Fibroblast of lung (primary cell): ENCODE measurements around the gene RHOB. TPM values are rescaled to one million over a fixed set of nuclear protein-coding genes. Genes with fewer than 3 reads are reported as not detected.
A peak's percentile ranks its signal among the peaks of the same experiment; 100 is the strongest.

Source experiments
- DNase-seq, 2 donors: peaks; one replicate each; pipeline versions ENCODE4 v3.0.0 to v3.0.0-alpha.2; 2010; ENCODE audit warnings: low read depth in 2 of 2
- H2AFZ ChIP-seq: 2 replicates; pipeline ENCODE4 v1.5.1; 2012; ENCODE audit warnings: low read length, control low read depth, inconsistent platforms
- H3K27ac ChIP-seq: 2 replicates; pipeline ENCODE4 v1.5.1; 2011; ENCODE audit warnings: low read length, control low read depth; ENCODE audit not compliant: insufficient read depth
- H3K27me3 ChIP-seq: 2 replicates; pipeline ENCODE4 v1.5.1; 2011; ENCODE audit warnings: mild to moderate bottlenecking, low read length; ENCODE audit not compliant: control insufficient read depth, insufficient read depth
- H3K36me3 ChIP-seq: 2 replicates; pipeline ENCODE4 v1.5.1; 2011; ENCODE audit warnings: low read length; ENCODE audit not compliant: control insufficient read depth, insufficient read depth
- H3K4me1 ChIP-seq: 2 replicates; pipeline ENCODE4 v1.5.1; 2011; ENCODE audit warnings: low read length; ENCODE audit not compliant: control insufficient read depth, insufficient read depth; ENCODE audit errors: extremely low read depth
- H3K4me2 ChIP-seq: 2 replicates; pipeline ENCODE4 v1.5.1; 2011; ENCODE audit warnings: low read length, control low read depth; ENCODE audit not compliant: insufficient read depth; ENCODE audit errors: extremely low read depth
- H3K4me3 ChIP-seq, 4 experiments: fragments of 200-600 bp in 1 of 4; sonication (generic) in 1 of 4; replicated peaks in 1 of 4; 2 replicates each; pipeline ENCODE4 v1.5.1; 2011 to 2016; ENCODE audit warnings: low read length in 4 of 4, low read depth in 3 of 4, mild to moderate bottlenecking in 3 of 4, control low read depth in 2 of 4, inconsistent platforms in 1 of 4, mixed read lengths in 1 of 4; ENCODE audit not compliant: insufficient read depth in 1 of 4; ENCODE audit errors: control extremely low read depth in 1 of 4
- H3K79me2 ChIP-seq: 2 replicates; pipeline ENCODE4 v1.5.1; 2012; ENCODE audit warnings: mild to moderate bottlenecking, low read length, inconsistent platforms; ENCODE audit not compliant: control insufficient read depth, insufficient read depth
- H3K9ac ChIP-seq: 2 replicates; pipeline ENCODE4 v1.5.1; 2011; ENCODE audit warnings: mild to moderate bottlenecking, low read length, control low read depth; ENCODE audit not compliant: insufficient read depth
- H3K9me3 ChIP-seq: 2 replicates; pipeline ENCODE4 v1.5.1; 2012; ENCODE audit warnings: low read depth, low read length; ENCODE audit not compliant: control insufficient read depth, insufficient read depth
- H4K20me1 ChIP-seq: 2 replicates; pipeline ENCODE4 v1.5.1; 2011; ENCODE audit warnings: low read length; ENCODE audit not compliant: control insufficient read depth, insufficient read depth; ENCODE audit errors: extremely low read depth
- EZH2 ChIP-seq: IDR thresholded peaks from 2 replicates; pipeline ENCODE4 v1.5.1; 2012; ENCODE audit warnings: low read length, control low read depth, mild to moderate bottlenecking; ENCODE audit errors: missing control alignments
- polyA plus RNA-seq, 2 donors: library from polyadenylated mRNA; depleted of rRNA in 1 of 2; stranded (reverse) in 1 of 2; unstranded in 1 of 2; fragments of >200 nt; gene quantifications; 2 replicates each; pipeline ENCODE4 v1.2.1, GENCODE V29; 2011 to 2012; ENCODE audit warnings: missing spikeins in 1 of 2
- total RNA-seq: library from RNA; depleted of rRNA; stranded (reverse); fragments of >200 nt; gene quantifications from 2 replicates; pipeline ENCODE4 v1.2.1, GENCODE V29; 2014
- TF ChIP-seq, protein P1 (sequence below), 2 donors: IDR thresholded peaks in 1 of 2; conservative IDR thresholded peaks in 1 of 2; 1 replicate in 1 of 2; 2 replicates in 1 of 2; pipeline ENCODE4 v1.5.1; 2011 to 2012; ENCODE audit warnings: low read length in 2 of 2, control low read depth in 1 of 2, inconsistent platforms in 1 of 2, low read depth in 1 of 2, mild to moderate bottlenecking in 1 of 2

Gene RHOB
- total and polyA plus RNA-seq, 2 donors (not counting 1 experiment from before 2014, with no cell fraction given): 113 to 171 TPM

DNA sequence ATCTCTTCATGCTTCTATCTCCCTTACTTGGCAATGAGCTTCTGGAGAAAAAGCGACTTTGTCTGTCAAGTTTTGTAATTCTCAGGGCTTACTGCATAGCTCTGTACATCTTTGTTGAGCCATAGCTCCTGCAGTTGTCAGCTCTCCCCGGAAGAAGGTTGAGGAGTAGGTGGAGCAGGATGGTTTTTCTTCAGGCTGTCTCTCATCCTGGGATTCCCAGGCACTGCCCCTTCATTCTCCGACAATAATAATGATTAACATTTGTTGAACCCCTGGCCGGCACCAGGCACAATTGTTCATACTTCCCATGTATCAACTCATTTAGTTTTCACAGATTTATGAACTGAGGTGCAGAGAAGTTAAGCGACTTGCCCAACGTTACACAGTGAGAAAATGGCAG lies 23.5 kb upstream of the RHOB start:
- no peaks in the 10 kb centered on the region for H3K9me3 ChIP-seq
- no peaks in the 10 kb centered on the region for H3K36me3 ChIP-seq
- no peak overlapping the region for H3K27ac ChIP-seq
- no peaks in the 10 kb centered on the region for H4K20me1 ChIP-seq
- H3K9ac ChIP-seq: no peak overlapping the region
- H3K4me1 ChIP-seq: peaks cover 55% of the 10 kb centered on the region
- H2AFZ ChIP-seq: no peak overlapping the region
- DNase-seq: no peak
- TF ChIP-seq, protein P1, sequence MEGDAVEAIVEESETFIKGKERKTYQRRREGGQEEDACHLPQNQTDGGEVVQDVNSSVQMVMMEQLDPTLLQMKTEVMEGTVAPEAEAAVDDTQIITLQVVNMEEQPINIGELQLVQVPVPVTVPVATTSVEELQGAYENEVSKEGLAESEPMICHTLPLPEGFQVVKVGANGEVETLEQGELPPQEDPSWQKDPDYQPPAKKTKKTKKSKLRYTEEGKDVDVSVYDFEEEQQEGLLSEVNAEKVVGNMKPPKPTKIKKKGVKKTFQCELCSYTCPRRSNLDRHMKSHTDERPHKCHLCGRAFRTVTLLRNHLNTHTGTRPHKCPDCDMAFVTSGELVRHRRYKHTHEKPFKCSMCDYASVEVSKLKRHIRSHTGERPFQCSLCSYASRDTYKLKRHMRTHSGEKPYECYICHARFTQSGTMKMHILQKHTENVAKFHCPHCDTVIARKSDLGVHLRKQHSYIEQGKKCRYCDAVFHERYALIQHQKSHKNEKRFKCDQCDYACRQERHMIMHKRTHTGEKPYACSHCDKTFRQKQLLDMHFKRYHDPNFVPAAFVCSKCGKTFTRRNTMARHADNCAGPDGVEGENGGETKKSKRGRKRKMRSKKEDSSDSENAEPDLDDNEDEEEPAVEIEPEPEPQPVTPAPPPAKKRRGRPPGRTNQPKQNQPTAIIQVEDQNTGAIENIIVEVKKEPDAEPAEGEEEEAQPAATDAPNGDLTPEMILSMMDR (conservative IDR thresholded peaks at IDR 0.05 in 1 of 2, IDR thresholded peaks at IDR 0.05 in 1 of 2; ENCODE audit: low read depth in 1 of 2, low read length in 2 of 2): no peak
- TF ChIP-seq EZH2: no peak
- H3K27me3 ChIP-seq: no peaks in the 10 kb centered on the region
- H3K79me2 ChIP-seq: no peaks in the 10 kb centered on the region
- no peak overlapping the region for H3K4me2 ChIP-seq
- H3K4me3 ChIP-seq: no peak overlapping the region

DNA sequence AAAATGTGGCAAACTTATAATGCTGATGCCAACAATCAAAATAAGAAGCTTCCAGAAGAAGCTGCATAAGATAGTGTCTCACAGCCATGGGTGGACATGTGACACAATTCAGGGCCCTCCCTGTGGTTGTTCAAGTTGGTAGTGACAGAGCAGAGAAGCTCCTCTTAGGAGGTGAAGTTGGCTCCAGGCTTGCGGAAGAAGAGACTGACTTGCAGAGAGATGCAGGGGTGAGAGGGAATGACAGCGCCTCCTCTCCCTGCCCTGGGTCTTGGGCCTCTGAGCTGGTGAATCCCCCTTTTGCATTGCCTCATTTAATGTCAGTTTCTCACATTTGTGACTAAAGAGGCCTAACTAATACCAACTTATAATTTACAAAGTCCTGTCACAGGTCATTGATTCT lies 23.0 kb upstream of the RHOB start:
- H3K79me2 ChIP-seq: no peaks in the 10 kb centered on the region
- H3K4me1 ChIP-seq: peaks cover 52% of the 10 kb centered on the region
- no peak for TF ChIP-seq EZH2
- TF ChIP-seq, protein P1 (conservative IDR thresholded peaks at IDR 0.05 in 1 of 2, IDR thresholded peaks at IDR 0.05 in 1 of 2; ENCODE audit: low read depth in 1 of 2, low read length in 2 of 2): no peak
- no peaks in the 10 kb centered on the region for H3K9me3 ChIP-seq
- no peak overlapping the region for H3K9ac ChIP-seq
- H3K27ac ChIP-seq: no peak overlapping the region
- H2AFZ ChIP-seq: no peak overlapping the region
- no peaks in the 10 kb centered on the region for H4K20me1 ChIP-seq
- no peaks in the 10 kb centered on the region for H3K36me3 ChIP-seq
- H3K27me3 ChIP-seq: no peaks in the 10 kb centered on the region
- peak overlapping the region; percentile 15 for H3K4me2 ChIP-seq
- DNase-seq: no peak
- no peak overlapping the region for H3K4me3 ChIP-seq

DNA sequence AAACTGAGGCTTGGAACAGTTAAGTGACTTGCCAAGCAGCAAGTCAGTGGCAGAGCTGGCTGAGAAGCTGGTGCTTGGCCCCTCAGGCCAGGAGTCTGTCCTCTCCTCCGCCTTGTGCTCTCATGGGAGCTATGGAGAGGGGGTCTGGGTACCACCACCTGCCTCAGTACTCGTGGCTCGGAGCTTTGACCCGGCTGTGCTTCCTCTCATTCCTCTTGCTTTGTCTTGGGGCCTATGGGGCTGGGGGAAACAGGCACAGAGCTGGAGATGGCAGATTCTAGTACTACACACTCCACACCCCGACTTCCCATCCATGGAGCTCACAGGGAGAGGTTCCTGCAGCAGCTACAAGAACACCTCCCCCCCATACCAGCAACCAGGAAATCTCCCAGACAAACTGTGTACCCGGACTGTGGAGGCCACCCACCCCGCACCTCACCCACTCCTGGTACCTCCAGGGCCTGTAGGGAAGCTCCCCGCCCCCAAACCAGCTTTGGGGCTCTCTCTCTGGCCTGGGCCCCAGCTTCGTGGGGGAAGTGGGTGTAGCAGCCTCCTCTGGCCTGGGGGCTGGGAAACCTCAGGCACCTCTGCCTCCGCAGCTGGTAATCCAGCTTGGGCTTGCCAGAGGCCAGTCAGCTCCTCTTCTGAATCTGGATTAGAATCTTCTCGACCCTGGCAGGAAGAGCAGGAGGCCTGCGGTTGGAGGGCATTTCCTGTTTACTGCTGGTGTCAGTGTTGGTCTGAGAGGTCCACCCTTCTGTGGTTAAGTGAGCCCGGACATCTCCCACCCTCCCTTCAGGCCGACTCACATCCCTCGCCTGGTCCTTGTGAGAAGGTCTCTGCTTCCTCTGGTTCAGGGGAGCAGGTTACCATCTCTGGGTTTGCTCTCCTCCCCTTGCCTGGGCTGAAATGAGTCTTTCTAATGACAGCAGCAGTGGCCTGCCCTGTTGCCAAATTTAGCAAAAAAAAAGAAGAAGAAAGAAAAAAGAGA lies 22.3 kb upstream of the RHOB start:
- Histone ChIP-seq H3K79me2 (no peaks in the 10 kb centered on the region), H3K36me3 (no peaks in the 10 kb centered on the region), H2AFZ (no peak overlapping the region), H4K20me1 (no peaks in the 10 kb centered on the region), H3K27ac (peak overlapping the region; percentile 68), H3K27me3 (no peaks in the 10 kb centered on the region), H3K4me3 (no peak overlapping the region), H3K9ac (peak overlapping the region; percentile 39), H3K4me1 (peaks cover 47% of the 10 kb centered on the region), H3K9me3 (no peaks in the 10 kb centered on the region), H3K4me2 (peak overlapping the region; percentile 62)
- no peak for TF ChIP-seq EZH2
- TF ChIP-seq, protein P1 (conservative IDR thresholded peaks at IDR 0.05 in 1 of 2, IDR thresholded peaks at IDR 0.05 in 1 of 2; ENCODE audit: low read depth in 1 of 2, low read length in 2 of 2): no peak
- DNase-seq: peak; percentile 86 to 97
